Measurements from ENCODE around the gene GP5. TPM values are rescaled to one million over a fixed set of nuclear protein-coding genes. Genes with fewer than 3 reads are reported as not detected.

The GP5 gene
- total and polyA plus RNA-seq, 2 of the 13 experiments (the other 11 are each of a cell fraction or from before 2014, with no cell fraction given): not detected

GRCh38 chr3:194351080-194351672 is 47.9 kb downstream of the GP5 start, which contains the start of gene CPN2 (continued):
- TF ChIP-seq ZNF280B (CRISPR knock-in tag; IDR thresholded peaks at IDR 0.05; ENCODE audit: borderline replicate concordance): no peak
- no peak for TF ChIP-seq MAZ (IDR thresholded peaks at IDR 0.05; ENCODE audit: borderline replicate concordance, low read depth, low read length)
- no peak; the same call in 1 of the 2 replicates for TF ChIP-seq MAZ (CRISPR knock-in tag; IDR thresholded peaks at IDR 0.05; ENCODE audit: low read depth)
- peak; percentile 38; the same call in 1 of the 2 replicates for TF ChIP-seq KDM5A (IDR thresholded peaks at IDR 0.05; ENCODE audit: borderline replicate concordance, low read length)
- TF ChIP-seq ZFP41 (CRISPR knock-in tag; IDR thresholded peaks at IDR 0.05; ENCODE audit: borderline replicate concordance): no peak
- no peak for TF ChIP-seq REXO4 (CRISPR knock-in tag; IDR thresholded peaks at IDR 0.05; ENCODE audit: borderline replicate concordance)
- TF ChIP-seq SIN3B (IDR thresholded peaks at IDR 0.05; ENCODE audit: low read length): no peak
- no peak for TF ChIP-seq ZNF629 (CRISPR knock-in tag; conservative IDR thresholded peaks at IDR 0.05)
- TF ChIP-seq ZNF609 (CRISPR knock-in tag; IDR thresholded peaks at IDR 0.05; ENCODE audit: borderline replicate concordance): peak; percentile 61; the same call in 1 of the 2 replicates
- TF ChIP-seq DNMT3B (CRISPR knock-in tag; conservative IDR thresholded peaks at IDR 0.05): no peak
- TF ChIP-seq, protein P1, sequence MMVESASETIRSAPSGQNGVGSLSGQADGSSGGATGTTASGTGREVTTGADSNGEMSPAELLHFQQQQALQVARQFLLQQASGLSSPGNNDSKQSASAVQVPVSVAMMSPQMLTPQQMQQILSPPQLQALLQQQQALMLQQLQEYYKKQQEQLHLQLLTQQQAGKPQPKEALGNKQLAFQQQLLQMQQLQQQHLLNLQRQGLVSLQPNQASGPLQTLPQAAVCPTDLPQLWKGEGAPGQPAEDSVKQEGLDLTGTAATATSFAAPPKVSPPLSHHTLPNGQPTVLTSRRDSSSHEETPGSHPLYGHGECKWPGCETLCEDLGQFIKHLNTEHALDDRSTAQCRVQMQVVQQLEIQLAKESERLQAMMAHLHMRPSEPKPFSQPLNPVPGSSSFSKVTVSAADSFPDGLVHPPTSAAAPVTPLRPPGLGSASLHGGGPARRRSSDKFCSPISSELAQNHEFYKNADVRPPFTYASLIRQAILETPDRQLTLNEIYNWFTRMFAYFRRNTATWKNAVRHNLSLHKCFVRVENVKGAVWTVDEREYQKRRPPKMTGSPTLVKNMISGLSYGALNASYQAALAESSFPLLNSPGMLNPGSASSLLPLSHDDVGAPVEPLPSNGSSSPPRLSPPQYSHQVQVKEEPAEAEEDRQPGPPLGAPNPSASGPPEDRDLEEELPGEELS (CRISPR knock-in tag; IDR thresholded peaks at IDR 0.05): peak; percentile 70
- no peak for TF ChIP-seq ZSCAN22 (CRISPR knock-in tag; IDR thresholded peaks at IDR 0.05)
- no peak for TF ChIP-seq CHD4 (IDR thresholded peaks at IDR 0.05; ENCODE audit: borderline replicate concordance, low read length)
- TF ChIP-seq ZNF503 (CRISPR knock-in tag; IDR thresholded peaks at IDR 0.05): peak; percentile 65
- TF ChIP-seq ASH2L (IDR thresholded peaks at IDR 0.05; ENCODE audit: insufficient read length, low read depth, low read length): no peak
- TF ChIP-seq, protein P2, sequence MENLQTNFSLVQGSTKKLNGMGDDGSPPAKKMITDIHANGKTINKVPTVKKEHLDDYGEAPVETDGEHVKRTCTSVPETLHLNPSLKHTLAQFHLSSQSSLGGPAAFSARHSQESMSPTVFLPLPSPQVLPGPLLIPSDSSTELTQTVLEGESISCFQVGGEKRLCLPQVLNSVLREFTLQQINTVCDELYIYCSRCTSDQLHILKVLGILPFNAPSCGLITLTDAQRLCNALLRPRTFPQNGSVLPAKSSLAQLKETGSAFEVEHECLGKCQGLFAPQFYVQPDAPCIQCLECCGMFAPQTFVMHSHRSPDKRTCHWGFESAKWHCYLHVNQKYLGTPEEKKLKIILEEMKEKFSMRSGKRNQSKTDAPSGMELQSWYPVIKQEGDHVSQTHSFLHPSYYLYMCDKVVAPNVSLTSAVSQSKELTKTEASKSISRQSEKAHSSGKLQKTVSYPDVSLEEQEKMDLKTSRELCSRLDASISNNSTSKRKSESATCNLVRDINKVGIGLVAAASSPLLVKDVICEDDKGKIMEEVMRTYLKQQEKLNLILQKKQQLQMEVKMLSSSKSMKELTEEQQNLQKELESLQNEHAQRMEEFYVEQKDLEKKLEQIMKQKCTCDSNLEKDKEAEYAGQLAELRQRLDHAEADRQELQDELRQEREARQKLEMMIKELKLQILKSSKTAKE (CRISPR knock-in tag; IDR thresholded peaks at IDR 0.05; ENCODE audit: borderline replicate concordance): no peak
